Medulla oblongata (tissue), 1 donor: Measurements from ENCODE around the gene PEX16.

Source experiments
- DNase-seq: peaks from one replicate; pipeline ENCODE4 v3.0.0-alpha.2; 2015; ENCODE audit errors: extremely low spot score

Gene PEX16

GRCh38 chr11:45876401-45876800 is 41.3 kb downstream of the PEX16 start:
- DNase-seq: no peak

GRCh38 chr11:45872651-45873356 is 44.9 kb downstream of the PEX16 start:
- DNase-seq: peak; percentile 81

- DNase-seq: no peak
Measured at GRCh38 chr11:45871638-45872037, 46.0 kb downstream of the PEX16 start.

- DNase-seq: no peak
Measured at GRCh38 chr11:45870706-45871105, 47.0 kb downstream of the PEX16 start.

DNA sequence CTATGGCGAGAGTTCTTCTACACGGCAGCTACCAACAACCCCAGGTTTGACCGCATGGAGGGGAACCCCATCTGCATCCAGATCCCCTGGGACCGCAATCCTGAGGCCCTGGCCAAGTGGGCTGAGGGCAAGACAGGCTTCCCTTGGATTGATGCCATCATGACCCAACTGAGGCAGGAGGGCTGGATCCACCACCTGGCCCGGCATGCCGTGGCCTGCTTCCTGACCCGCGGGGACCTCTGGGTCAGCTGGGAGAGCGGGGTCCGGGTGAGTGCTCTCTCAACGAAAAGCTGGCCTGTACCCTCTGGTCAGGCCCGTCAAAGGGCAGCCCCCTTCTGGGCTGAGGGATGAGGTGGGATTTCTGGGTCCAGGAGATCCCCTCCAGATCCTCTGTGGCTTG is 48.1 kb downstream of the PEX16 start:
- no peak for DNase-seq

- DNase-seq: no peak
Measured at GRCh38 chr11:45864041-45864440, 53.6 kb downstream of the PEX16 start.

DNA sequence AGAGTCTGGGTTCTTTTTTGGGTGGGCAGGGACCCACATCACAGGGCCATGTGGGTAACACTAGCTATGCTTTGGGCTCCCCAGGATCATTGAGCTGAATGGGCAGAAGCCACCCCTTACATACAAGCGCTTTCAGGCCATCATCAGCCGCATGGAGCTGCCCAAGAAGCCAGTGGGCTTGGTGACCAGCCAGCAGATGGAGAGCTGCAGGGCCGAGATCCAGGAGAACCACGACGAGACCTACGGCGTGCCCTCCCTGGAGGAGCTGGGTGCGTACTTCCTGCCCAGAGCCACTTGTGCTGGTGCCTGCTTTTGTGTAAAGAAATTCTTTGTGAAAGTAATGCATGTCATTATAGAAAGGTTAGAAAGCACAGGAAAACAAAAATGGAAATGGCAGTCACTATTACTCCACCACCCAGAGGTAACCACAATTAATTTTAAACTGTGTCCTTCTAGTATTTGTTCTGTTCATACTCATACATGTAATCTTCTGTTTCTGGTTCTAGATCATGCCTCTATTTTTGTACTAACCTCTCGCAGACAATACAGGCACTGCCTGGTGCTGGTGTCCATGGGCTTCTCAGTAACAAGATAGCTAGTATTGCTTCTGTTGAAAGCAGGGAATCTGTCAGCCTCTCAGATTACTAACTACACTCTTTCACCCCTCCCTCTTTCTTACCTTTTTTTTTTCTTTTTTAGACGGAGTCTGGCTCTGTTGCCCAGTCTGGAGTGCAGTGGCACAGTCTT is 56.7 kb downstream of the PEX16 start:
- no peak for DNase-seq

DNA sequence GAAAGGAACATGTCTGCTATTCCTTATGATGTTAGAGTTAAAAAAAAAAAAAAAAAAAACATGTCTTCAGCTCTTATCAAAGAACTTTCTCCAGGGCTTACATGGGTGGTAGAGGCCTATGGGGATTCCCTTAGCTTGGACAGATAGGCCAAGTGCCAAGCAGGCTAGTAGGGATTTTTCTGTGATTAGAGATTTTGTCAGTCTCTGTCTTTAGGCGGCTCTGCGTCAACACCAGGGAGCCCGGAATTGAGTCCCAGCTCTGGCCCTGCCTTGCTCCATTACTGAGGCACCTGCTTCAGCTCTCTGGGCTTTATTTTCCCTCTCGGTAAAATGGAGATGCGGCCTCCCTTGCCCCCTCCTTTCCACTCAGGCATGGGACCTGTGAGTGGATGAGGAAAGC is 57.3 kb downstream of the PEX16 start:
- DNase-seq: no peak
